Stimulated activated CD4-positive, alpha-beta T cell treated with anti-CD3 and anti-CD28 coated beads, Interleukin-4, amount 100 ng/mL, for 4 hours (primary cell): ENCODE data around the gene BSN.
"Not testable (repeated sequence)": the region's sequence is repeated elsewhere in the genome, so short reads cannot be mapped to it uniquely, and the experiment has no call there.

ENCODE experiments used
- DNase-seq, 2 experiments: peaks; one replicate each; pipeline ENCODE4 v3.0.0-alpha.2; 2020

Gene BSN

DNA sequence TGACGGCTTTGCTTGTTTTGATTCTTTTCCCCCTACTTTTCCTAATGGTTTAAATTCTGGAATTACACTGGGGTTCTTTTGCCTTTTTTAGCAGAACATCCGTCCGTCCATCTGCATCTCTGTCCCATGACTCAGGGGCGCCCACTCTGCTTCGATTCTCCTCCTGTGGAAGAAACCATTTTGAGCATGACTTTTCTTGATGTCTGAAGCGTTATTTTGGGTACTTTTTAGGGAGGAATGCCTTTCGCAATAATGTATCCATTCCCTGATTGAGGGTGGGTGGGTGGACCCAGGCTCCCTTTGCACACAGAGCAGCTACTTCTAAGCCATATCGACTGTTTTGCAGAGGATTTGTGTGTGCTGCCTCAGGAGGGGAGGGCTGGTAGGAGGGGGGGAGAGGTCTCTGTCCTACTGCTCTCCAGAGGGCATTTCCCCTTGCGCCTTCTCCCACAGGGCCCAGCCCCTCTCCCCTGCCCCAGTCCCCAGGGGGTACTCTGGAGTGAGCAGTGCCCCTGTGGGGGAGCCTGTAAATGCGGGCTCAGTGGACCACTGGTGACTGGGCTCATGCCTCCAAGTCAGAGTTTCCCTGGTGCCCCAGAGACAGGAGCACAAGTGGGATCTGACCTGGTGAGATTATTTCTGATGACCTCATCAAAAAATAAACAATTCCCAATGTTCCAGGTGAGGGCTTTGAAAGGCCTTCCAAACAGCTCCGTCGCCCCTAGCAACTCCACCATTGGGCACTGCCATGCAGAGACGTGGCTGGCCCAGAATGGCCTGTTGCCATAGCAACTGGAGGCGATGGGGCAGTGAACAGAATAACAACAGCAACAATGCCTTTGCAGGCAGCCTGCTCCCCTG is 19.5 kb upstream of the BSN start:
- DNase-seq, result no peak

- DNase-seq, result no peak
These were observed 18.1 kb upstream of the BSN start for GRCh38 chr3:49535971-49536874.

DNA sequence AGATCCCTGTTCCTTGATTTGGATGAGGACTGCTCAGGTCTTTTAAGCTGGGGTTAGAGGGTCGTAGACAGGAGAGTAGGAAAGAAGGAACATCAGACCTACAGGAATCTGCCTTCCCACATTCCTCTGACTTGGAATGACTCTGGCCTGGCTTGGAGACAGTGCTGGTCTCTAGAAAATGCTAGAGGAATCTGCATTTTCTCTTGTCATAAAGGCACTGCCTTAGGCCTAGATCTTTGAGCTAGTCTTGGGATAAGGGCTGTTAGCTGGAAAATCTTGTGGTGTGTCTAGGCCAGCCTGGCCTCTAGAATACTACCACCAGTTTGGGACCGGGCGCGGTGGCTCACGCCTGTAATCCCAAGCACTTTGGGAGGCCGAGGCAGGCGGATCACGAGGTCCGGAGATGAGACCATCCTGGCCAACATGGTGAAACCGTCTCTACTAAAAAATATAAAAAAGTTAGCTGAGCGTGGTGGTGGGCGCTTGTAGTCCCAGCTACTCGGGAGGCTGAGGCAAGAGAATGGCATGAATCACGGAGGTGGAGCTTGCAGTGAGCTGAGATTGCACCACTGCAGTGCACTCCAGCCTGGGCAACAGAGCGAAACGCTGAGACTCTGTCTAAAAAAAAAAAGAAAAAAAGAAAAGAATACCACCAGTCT is 17.3 kb upstream of the BSN start:
- no peak for DNase-seq

- peak; percentile 84 to 93 for DNase-seq
These were observed 14.4 kb upstream of the BSN start for GRCh38 chr3:49539659-49540560.

- no peak for DNase-seq
These were observed 2.2 kb upstream of the BSN start for GRCh38 chr3:49552087-49552486.

DNA sequence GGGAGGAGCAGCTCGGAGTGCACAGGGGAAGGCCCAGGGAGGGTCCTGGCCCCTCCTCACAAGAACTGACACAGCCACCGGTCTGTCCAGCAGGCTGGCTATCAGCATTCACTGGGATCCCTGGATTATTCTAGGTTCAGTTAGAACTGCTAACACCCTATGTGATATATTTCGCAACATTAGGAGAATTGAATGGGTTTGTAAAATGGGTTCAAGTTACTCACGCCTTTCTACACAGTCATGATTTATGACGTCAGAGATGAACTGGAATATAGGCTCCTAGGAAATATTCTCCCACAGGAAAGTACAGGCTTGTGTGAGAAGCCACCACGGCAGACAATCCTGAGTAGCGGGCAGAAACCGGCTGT is 969 bp upstream of the BSN start:
- DNase-seq, result no peak

- peak in 1 of 2 experiments; percentile 64 for DNase-seq
These were observed 472 bp downstream of the BSN start for GRCh38 chr3:49554633-49555265.

GRCh38 chr3:49556500-49557275 is 2.4 kb downstream of the BSN start:
- DNase-seq, result no peak

DNA sequence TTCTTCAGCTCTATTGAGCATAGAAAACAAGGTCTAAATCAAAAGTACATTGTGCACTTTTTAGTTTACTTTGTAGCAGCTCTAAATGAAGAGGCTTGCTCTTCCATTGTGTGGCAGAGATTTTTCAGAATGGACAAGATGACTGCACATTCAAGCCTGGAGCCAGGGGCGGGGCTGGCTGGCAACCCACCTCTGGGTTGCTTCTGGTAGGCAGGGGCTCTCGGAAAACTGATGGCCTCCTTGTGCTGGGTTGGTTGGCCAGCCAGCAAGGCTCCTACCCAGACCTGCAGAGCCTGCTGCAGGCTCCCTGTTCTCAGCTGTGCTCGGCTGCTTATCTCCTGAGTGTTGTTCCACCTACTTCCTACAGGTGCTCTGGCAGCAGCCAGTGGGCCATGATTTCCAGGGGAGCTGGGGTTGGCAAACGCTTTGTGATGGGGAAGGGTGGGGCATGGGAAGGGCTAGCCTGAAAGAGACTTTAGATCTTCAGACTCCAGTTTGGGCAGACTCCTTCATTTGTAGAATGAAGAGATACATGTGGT is 8.8 kb downstream of the BSN start:
- DNase-seq, result no peak

DNA sequence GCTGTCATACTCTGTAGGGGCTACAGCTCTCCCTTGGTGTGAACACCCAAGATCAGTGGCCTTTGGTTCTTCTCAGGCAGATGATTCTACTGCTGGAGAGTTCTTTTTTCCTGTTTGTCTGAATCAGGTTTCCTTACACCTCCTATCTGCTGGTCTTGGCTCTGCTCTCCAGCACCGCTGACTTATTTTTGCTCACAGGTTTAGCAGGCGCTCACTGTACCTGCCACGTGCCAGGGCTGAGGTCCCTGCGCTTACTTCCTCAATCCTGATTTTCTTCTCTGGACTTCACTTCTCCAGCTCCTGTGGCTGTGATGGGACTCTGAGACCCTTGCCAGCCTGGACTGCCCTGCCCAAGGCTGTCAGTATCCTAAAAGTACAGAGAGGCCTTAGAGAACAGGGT is 9.5 kb downstream of the BSN start:
- DNase-seq, result no peak

- DNase-seq, result no peak
These were observed 12.0 kb downstream of the BSN start for GRCh38 chr3:49566312-49566711.

- no peak for DNase-seq
These were observed 13.1 kb downstream of the BSN start for GRCh38 chr3:49567406-49567805.

- DNase-seq, result no peak
These were observed 14.7 kb downstream of the BSN start for GRCh38 chr3:49568965-49569364.

DNA sequence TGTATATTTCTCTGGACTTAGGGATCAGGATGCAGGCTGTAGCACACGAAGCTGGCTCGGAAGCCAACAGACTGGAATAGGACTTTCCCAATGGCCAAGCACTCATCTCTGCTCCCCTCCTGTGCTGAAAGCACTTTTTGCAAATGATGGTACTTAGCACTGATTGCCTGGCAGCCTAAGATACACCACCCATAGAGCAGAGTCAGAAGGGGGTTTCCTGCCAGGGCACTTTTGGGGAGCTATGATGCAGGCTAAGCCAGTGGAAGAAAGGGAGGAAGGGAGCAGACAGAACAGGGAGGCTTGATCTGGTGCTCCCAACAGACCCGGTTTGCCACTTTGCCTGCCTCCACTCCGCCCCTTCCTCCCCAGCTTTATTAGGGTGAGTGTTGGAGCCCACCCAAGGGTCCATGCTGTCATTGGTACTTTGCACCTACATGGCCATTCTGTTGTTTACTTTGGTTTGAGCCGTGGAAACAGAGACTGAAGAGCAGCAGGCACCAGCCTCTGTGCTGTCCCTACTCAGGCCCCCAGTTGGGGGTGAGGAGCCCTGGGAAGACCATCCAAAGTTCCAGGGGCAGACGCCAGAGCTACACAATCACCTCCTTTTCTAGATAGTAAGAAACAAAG is 15.9 kb downstream of the BSN start:
- no peak for DNase-seq

DNA sequence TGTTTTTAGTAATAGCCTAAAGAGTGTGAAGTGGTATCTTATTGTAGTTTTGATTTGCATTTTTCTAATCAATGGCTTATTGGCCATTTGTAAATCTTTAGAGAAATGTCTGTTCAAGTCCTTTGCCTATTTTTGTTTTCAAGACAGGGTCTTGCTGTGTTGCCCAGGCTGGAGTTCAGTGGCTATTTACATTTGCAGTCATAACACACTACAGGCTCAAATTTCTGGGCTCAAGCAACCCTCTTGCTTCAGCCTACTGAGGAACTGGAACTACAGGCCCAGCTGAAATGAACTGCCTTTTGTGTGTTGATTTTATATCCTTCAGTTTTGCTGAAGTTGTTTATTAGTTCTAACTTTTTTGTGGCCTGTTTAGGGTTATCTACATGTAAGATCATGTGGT is 27.9 kb downstream of the BSN start:
- DNase-seq, result no peak

GRCh38 chr3:49585261-49585755 is 31.0 kb downstream of the BSN start:
- DNase-seq, result not testable (repeated sequence)

DNA sequence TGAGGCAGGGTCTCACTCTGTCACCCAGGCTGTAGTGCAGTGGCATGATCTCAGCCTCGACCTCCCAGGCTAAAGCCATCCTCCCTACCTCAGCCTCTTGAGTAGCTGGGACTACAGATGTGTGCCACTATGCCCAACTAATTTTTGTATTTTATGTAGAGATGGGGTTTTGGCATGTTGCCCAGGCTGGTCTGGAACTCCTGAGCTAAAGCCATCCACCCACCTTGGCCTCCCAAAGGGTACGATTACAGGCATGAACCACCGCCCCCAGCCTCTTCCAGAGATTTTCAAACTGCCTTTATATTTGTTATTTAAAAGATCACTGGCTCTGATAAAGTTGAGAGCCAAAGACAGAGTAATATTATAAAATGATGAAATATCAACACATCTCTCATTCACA is 37.3 kb downstream of the BSN start:
- DNase-seq, result no peak

GRCh38 chr3:49593041-49593440 is 38.8 kb downstream of the BSN start:
- DNase-seq, result no peak

GRCh38 chr3:49600781-49601180 is 46.5 kb downstream of the BSN start:
- no peak for DNase-seq
